ENCODE measurements around the gene PXDN.

GRCh38 chr2:1606046-1606400 lies 138.3 kb downstream of the PXDN start:
- TF ChIP-seq PATZ1 (CRISPR knock-in tag; IDR thresholded peaks at IDR 0.05; ENCODE audit: borderline replicate concordance) (no peak), RARB (CRISPR knock-in tag; IDR thresholded peaks at IDR 0.05) (no peak), SNAI2 (CRISPR knock-in tag; IDR thresholded peaks at IDR 0.05) (no peak), ESRRG (CRISPR knock-in tag; IDR thresholded peaks at IDR 0.05) (no peak), ZFP3 (CRISPR knock-in tag; IDR thresholded peaks at IDR 0.05) (no peak), BACH2 (CRISPR knock-in tag; IDR thresholded peaks at IDR 0.05; ENCODE audit: borderline replicate concordance) (no peak), ARNTL (CRISPR knock-in tag; IDR thresholded peaks at IDR 0.05; ENCODE audit: borderline replicate concordance, low read depth) (no peak), ZNF565 (CRISPR knock-in tag; conservative IDR thresholded peaks at IDR 0.05; ENCODE audit: low read depth) (no peak), TCF4 (CRISPR knock-in tag; IDR thresholded peaks at IDR 0.05; ENCODE audit: borderline replicate concordance) (no peak), PPARA (CRISPR knock-in tag; IDR thresholded peaks at IDR 0.05; ENCODE audit: borderline replicate concordance) (no peak)
